Measurements from ENCODE around the gene SFT2D2.

Gene SFT2D2

GRCh38 chr1:168213349-168213748 lies 12.5 kb upstream of the SFT2D2 start:
- Mint-ChIP-seq H3K4me1 (no peaks in the 10 kb centered on the region), H3K27ac (no peak overlapping the region), H3K9me3 (peaks cover 14% of the 10 kb centered on the region), H3K36me3 (peaks cover 13% of the 10 kb centered on the region), H3K27me3 (no peaks in the 10 kb centered on the region), H3K4me3 (no peak overlapping the region)

GRCh38 chr1:168216171-168216570 lies 9.6 kb upstream of the SFT2D2 start:
- Mint-ChIP-seq H3K4me1 (no peaks in the 10 kb centered on the region), H3K9me3 (peaks cover 13% of the 10 kb centered on the region), H3K36me3 (peaks cover 9% of the 10 kb centered on the region), H3K27ac (no peak overlapping the region), H3K27me3 (no peaks in the 10 kb centered on the region), H3K4me3 (no peak overlapping the region)

GRCh38 chr1:168217664-168218063 lies 8.1 kb upstream of the SFT2D2 start:
- peaks cover 7% of the 10 kb centered on the region for H3K36me3 Mint-ChIP-seq
- H3K4me3 Mint-ChIP-seq, result no peak overlapping the region
- no peaks in the 10 kb centered on the region for H3K27me3 Mint-ChIP-seq

GRCh38 chr1:168218658-168219057 lies 7.1 kb upstream of the SFT2D2 start:
- Mint-ChIP-seq H3K27ac (no peak overlapping the region), H3K36me3 (peaks cover 2% of the 10 kb centered on the region), H3K9me3 (no peaks in the 10 kb centered on the region), H3K4me1 (no peaks in the 10 kb centered on the region), H3K27me3 (no peaks in the 10 kb centered on the region), H3K4me3 (no peak overlapping the region)

More at GRCh38 chr1:168217664-168218063, 8.1 kb upstream of the SFT2D2 start:
- Mint-ChIP-seq H3K9me3 (peaks cover 8% of the 10 kb centered on the region), H3K4me1 (no peaks in the 10 kb centered on the region), H3K27ac (no peak overlapping the region)

- H3K27me3 Mint-ChIP-seq, result no peaks in the 10 kb centered on the region
- H3K36me3 Mint-ChIP-seq, result no peaks in the 10 kb centered on the region
- H3K9me3 Mint-ChIP-seq, result no peaks in the 10 kb centered on the region
- no peak overlapping the region for H3K27ac Mint-ChIP-seq
- no peak overlapping the region for H3K4me3 Mint-ChIP-seq
- H3K4me1 Mint-ChIP-seq, result peaks cover 7% of the 10 kb centered on the region
Measured at GRCh38 chr1:168220470-168220871, 5.3 kb upstream of the SFT2D2 start.

GRCh38 chr1:168221275-168221674 lies 4.5 kb upstream of the SFT2D2 start:
- H3K27me3 Mint-ChIP-seq, result no peaks in the 10 kb centered on the region
- no peaks in the 10 kb centered on the region for H3K36me3 Mint-ChIP-seq
- no peaks in the 10 kb centered on the region for H3K9me3 Mint-ChIP-seq
- H3K27ac Mint-ChIP-seq, result no peak overlapping the region
- no peak overlapping the region for H3K4me3 Mint-ChIP-seq
- peaks cover 8% of the 10 kb centered on the region for H3K4me1 Mint-ChIP-seq

GRCh38 chr1:168223261-168223660 lies 2.5 kb upstream of the SFT2D2 start:
- no peaks in the 10 kb centered on the region for H3K9me3 Mint-ChIP-seq
- H3K27me3 Mint-ChIP-seq, result no peaks in the 10 kb centered on the region
- H3K4me1 Mint-ChIP-seq, result peaks cover 22% of the 10 kb centered on the region
- H3K27ac Mint-ChIP-seq, result no peak overlapping the region
- H3K36me3 Mint-ChIP-seq, result peaks cover 1% of the 10 kb centered on the region
- no peak overlapping the region for H3K4me3 Mint-ChIP-seq

GRCh38 chr1:168223681-168224540 lies 1.9 kb upstream of the SFT2D2 start:
- no peak overlapping the region for H3K27ac Mint-ChIP-seq
- H3K4me1 Mint-ChIP-seq, result peaks cover 29% of the 10 kb centered on the region
- no peaks in the 10 kb centered on the region for H3K9me3 Mint-ChIP-seq
- H3K4me3 Mint-ChIP-seq, result no peak overlapping the region
- H3K36me3 Mint-ChIP-seq, result peaks cover 1% of the 10 kb centered on the region
- H3K27me3 Mint-ChIP-seq, result no peaks in the 10 kb centered on the region

GRCh38 chr1:168224991-168225390 lies 813 bp upstream of the SFT2D2 start:
- Mint-ChIP-seq H3K36me3 (peaks cover 1% of the 10 kb centered on the region), H3K4me3 (peak overlapping the region; percentile 91), H3K4me1 (peaks cover 40% of the 10 kb centered on the region), H3K27me3 (no peaks in the 10 kb centered on the region), H3K9me3 (no peaks in the 10 kb centered on the region), H3K27ac (peak overlapping the region; percentile 79)

GRCh38 chr1:168227620-168228019 lies 1.8 kb downstream of the SFT2D2 start:
- Mint-ChIP-seq H3K27ac (no peak overlapping the region), H3K9me3 (no peaks in the 10 kb centered on the region), H3K36me3 (peaks cover 4% of the 10 kb centered on the region), H3K4me3 (peak overlapping the region; percentile 91), H3K27me3 (no peaks in the 10 kb centered on the region), H3K4me1 (peaks cover 56% of the 10 kb centered on the region)

- no peaks in the 10 kb centered on the region for H3K27me3 Mint-ChIP-seq
Measured at GRCh38 chr1:168229893-168230292, 4.1 kb downstream of the SFT2D2 start.

GRCh38 chr1:168230709-168231108 lies 4.9 kb downstream of the SFT2D2 start:
- H3K9me3 Mint-ChIP-seq, result no peaks in the 10 kb centered on the region
- no peak overlapping the region for H3K4me3 Mint-ChIP-seq
- H3K27me3 Mint-ChIP-seq, result no peaks in the 10 kb centered on the region
- peaks cover 20% of the 10 kb centered on the region for H3K36me3 Mint-ChIP-seq
- peaks cover 74% of the 10 kb centered on the region for H3K4me1 Mint-ChIP-seq
- H3K27ac Mint-ChIP-seq, result peak overlapping the region; percentile 4

More at GRCh38 chr1:168229893-168230292, 4.1 kb downstream of the SFT2D2 start:
- H3K9me3 Mint-ChIP-seq, result no peaks in the 10 kb centered on the region
- peaks cover 17% of the 10 kb centered on the region for H3K36me3 Mint-ChIP-seq
- no peak overlapping the region for H3K27ac Mint-ChIP-seq
- peaks cover 72% of the 10 kb centered on the region for H3K4me1 Mint-ChIP-seq
- H3K4me3 Mint-ChIP-seq, result no peak overlapping the region

GRCh38 chr1:168234846-168235547 lies 9.2 kb downstream of the SFT2D2 start:
- H3K9me3 Mint-ChIP-seq, result no peaks in the 10 kb centered on the region
- H3K4me1 Mint-ChIP-seq, result peaks cover 66% of the 10 kb centered on the region
- no peaks in the 10 kb centered on the region for H3K27me3 Mint-ChIP-seq
- peaks cover 32% of the 10 kb centered on the region for H3K36me3 Mint-ChIP-seq
- no peak overlapping the region for H3K4me3 Mint-ChIP-seq
- no peak overlapping the region for H3K27ac Mint-ChIP-seq

GRCh38 chr1:168235548-168235885 lies 9.7 kb downstream of the SFT2D2 start:
- H3K36me3 Mint-ChIP-seq, result peaks cover 35% of the 10 kb centered on the region
- peaks cover 64% of the 10 kb centered on the region for H3K4me1 Mint-ChIP-seq
- H3K27me3 Mint-ChIP-seq, result no peaks in the 10 kb centered on the region
- peak overlapping the region; percentile 11 for H3K27ac Mint-ChIP-seq
- no peak overlapping the region for H3K4me3 Mint-ChIP-seq
- H3K9me3 Mint-ChIP-seq, result no peaks in the 10 kb centered on the region

- H3K27me3 Mint-ChIP-seq, result no peaks in the 10 kb centered on the region
- H3K9me3 Mint-ChIP-seq, result no peaks in the 10 kb centered on the region
- H3K36me3 Mint-ChIP-seq, result peaks cover 35% of the 10 kb centered on the region
- H3K4me1 Mint-ChIP-seq, result peaks cover 61% of the 10 kb centered on the region
- H3K4me3 Mint-ChIP-seq, result no peak overlapping the region
- no peak overlapping the region for H3K27ac Mint-ChIP-seq
Measured at GRCh38 chr1:168235937-168236336, 10.1 kb downstream of the SFT2D2 start.

Measured in activated naive CD4-positive, alpha-beta T cell treated with anti-CD3 and anti-CD28 coated beads, Interleukin-2, amount 50 U/mL, for 24 hours (primary cell).